Mucosa of gallbladder (tissue), 1 donor: Measurements from ENCODE around the gene FIBCD1. TPM values are rescaled to one million over a fixed set of nuclear protein-coding genes. Genes with fewer than 3 reads are reported as not detected.

Experiments used
- DNase-seq: peaks from one replicate; pipeline ENCODE4 v3.0.0-alpha.2; 2020; ENCODE audit warnings: low spot score
- total RNA-seq: library from RNA; stranded (reverse); gene quantifications from one replicate; pipeline ENCODE4 v1.2.1, GENCODE V29; 2021
- donor health status: DM: no; HTN: no; CAD: no.

The FIBCD1 gene
- total RNA-seq, result 6.0 TPM

- no peak for DNase-seq
Measured at GRCh38 chr9:130938652-130939404, at the start of gene FIBCD1. Gene FIBCD1 (minus strand): TSS chr9:130939247. CDS start chr9:130938607, 640 bp downstream.

GRCh38 chr9:130988400-130988747 lies 49.3 kb upstream of the FIBCD1 start:
- no peak for DNase-seq

- DNase-seq, result no peak
Measured at GRCh38 chr9:130987738-130988399, 48.8 kb upstream of the FIBCD1 start.

GRCh38 chr9:130987054-130987453 lies 48.0 kb upstream of the FIBCD1 start:
- DNase-seq, result no peak

GRCh38 chr9:130986356-130986965 lies 47.4 kb upstream of the FIBCD1 start:
- DNase-seq, result no peak

GRCh38 chr9:130985606-130986162 lies 46.6 kb upstream of the FIBCD1 start:
- no peak for DNase-seq

- DNase-seq, result no peak
Measured at GRCh38 chr9:130985029-130985428, 46.0 kb upstream of the FIBCD1 start.

- no peak for DNase-seq
Measured at GRCh38 chr9:130984521-130984920, 45.5 kb upstream of the FIBCD1 start.

- no peak for DNase-seq
Measured at GRCh38 chr9:130983970-130984369, 44.9 kb upstream of the FIBCD1 start.

GRCh38 chr9:130983359-130983670 lies 44.3 kb upstream of the FIBCD1 start:
- DNase-seq, result no peak

GRCh38 chr9:130982636-130983358 lies 43.8 kb upstream of the FIBCD1 start:
- DNase-seq, result no peak

GRCh38 chr9:130981756-130982137 lies 42.7 kb upstream of the FIBCD1 start:
- DNase-seq, result no peak

- DNase-seq, result no peak
Measured at GRCh38 chr9:130981002-130981755, 42.1 kb upstream of the FIBCD1 start.

- no peak for DNase-seq
Measured at GRCh38 chr9:130980526-130980925, 41.5 kb upstream of the FIBCD1 start.

GRCh38 chr9:130979591-130980385 lies 40.7 kb upstream of the FIBCD1 start:
- DNase-seq, result no peak

- no peak for DNase-seq
Measured at GRCh38 chr9:130977811-130978221, 38.8 kb upstream of the FIBCD1 start.

- DNase-seq, result no peak
Measured at GRCh38 chr9:130975932-130976841, 37.1 kb upstream of the FIBCD1 start.

- DNase-seq, result no peak
Measured at GRCh38 chr9:130975156-130975555, 36.1 kb upstream of the FIBCD1 start.

GRCh38 chr9:130974697-130975096 lies 35.6 kb upstream of the FIBCD1 start:
- no peak for DNase-seq
